Tibial artery (tissue), 4 donors: ENCODE results near the gene ACOT7.

Experiments
- DNase-seq, 2 donors: peaks; one replicate each; pipeline ENCODE4 v3.0.0-alpha.2; 2019
- H3K27ac ChIP-seq, 2 donors: fragments of 200-600 bp; sonication (generic) in 1 of 2; 1 replicate in 1 of 2; 2 replicates in 1 of 2; pipeline ENCODE4 v1.5.1; 2018 to 2019; ENCODE audit warnings: mild to moderate bottlenecking in 1 of 2
- H3K27me3 ChIP-seq, 2 donors: fragments of 200-600 bp; sonication (generic) in 1 of 2; one replicate each; pipeline versions ENCODE4 v1.5.1 to v1.6.0; 2016 to 2019
- H3K36me3 ChIP-seq, 3 donors: fragments of 200-600 bp; sonication (generic) in 2 of 3; one replicate each; pipeline ENCODE4 v1.5.1; 2016 to 2019; ENCODE audit warnings: mild to moderate bottlenecking in 2 of 3
- H3K4me1 ChIP-seq, 4 donors: fragments of 200-600 bp; sonication (generic) in 2 of 4; 1 replicate in 3 of 4; 2 replicates in 1 of 4; pipeline ENCODE4 v1.5.1; 2016 to 2019
- H3K4me3 ChIP-seq, 2 donors: fragments of 200-600 bp; sonication (generic) in 1 of 2; 1 replicate in 1 of 2; 2 replicates in 1 of 2; pipeline ENCODE4 v1.5.1; 2018 to 2019; ENCODE audit warnings: mild to moderate bottlenecking in 2 of 2
- H3K9me3 ChIP-seq, 3 donors: fragments of 200-600 bp; sonication (generic) in 1 of 3; one replicate each; pipeline ENCODE4 v1.5.1; 2016 to 2019
- CTCF ChIP-seq, 2 experiments: fragments of 200-600 bp in 1 of 2; fragments of 450-650 bp in 1 of 2; IDR thresholded peaks; one replicate each; pipeline ENCODE4 v1.5.1; 2017 to 2019; ENCODE audit warnings: antibody characterized with exemption in 2 of 2, mild to moderate bottlenecking in 1 of 2, moderate library complexity in 1 of 2
- intact Hi-C: fragments of 100-400 bp; cut with DNase I; formaldehyde crosslinking; loops from one replicate; pipeline ENCODE4 v1.15.0; 2023; ENCODE audit warnings: low total_unique reads

Gene ACOT7

GRCh38 chr1:6246497-6247467, 146.8 kb downstream of the ACOT7 start:
- Histone ChIP-seq H3K27me3 (peaks cover 15 to 96% of the 10 kb centered on the region in 2 donors), H3K4me3 (no peak overlapping the region), H3K36me3 (no peaks in the 10 kb centered on the region), H3K4me1 (peaks cover 0 to 40% (median 18%) of the 10 kb centered on the region in 4 donors), H3K9me3 (no peaks in the 10 kb centered on the region), H3K27ac (no peak overlapping the region)
- peak; percentile 64 to 86 for DNase-seq
- peak; percentile 97 to 98 for TF ChIP-seq CTCF (IDR thresholded peaks at IDR 0.05)
- intact Hi-C loops: loop anchor here (2.0 to 5.0 kb wide), 3 partner anchors 96 to 184 kb away; no protein-coding TSS in a partner anchor

- Histone ChIP-seq H3K27me3 (peaks cover 15 to 96% of the 10 kb centered on the region in 2 donors), H3K4me1 (peaks cover 0 to 42% (median 23%) of the 10 kb centered on the region in 4 donors), H3K9me3 (no peaks in the 10 kb centered on the region), H3K36me3 (no peaks in the 10 kb centered on the region), H3K27ac (no peak overlapping the region), H3K4me3 (no peak overlapping the region)
- intact Hi-C loops: loop anchor here (2.0 to 5.0 kb wide), 3 partner anchors 96 to 184 kb away; no protein-coding TSS in a partner anchor
- TF ChIP-seq CTCF (IDR thresholded peaks at IDR 0.05): no peak
- DNase-seq: no peak
Observed at GRCh38 chr1:6245869-6246496, 147.6 kb downstream of the ACOT7 start.

GRCh38 chr1:6245086-6245868, 148.3 kb downstream of the ACOT7 start:
- TF ChIP-seq CTCF (IDR thresholded peaks at IDR 0.05): peak; percentile 78 to 87
- intact Hi-C loops: loop anchor here (5.0 kb wide), 2 partner anchors 97 to 183 kb away; no protein-coding TSS in a partner anchor
- Histone ChIP-seq H3K27ac (no peak overlapping the region), H3K36me3 (no peaks in the 10 kb centered on the region), H3K27me3 (peaks cover 15 to 95% of the 10 kb centered on the region in 2 donors), H3K4me1 (peaks cover 0 to 42% (median 23%) of the 10 kb centered on the region in 4 donors), H3K4me3 (no peak overlapping the region), H3K9me3 (no peaks in the 10 kb centered on the region)
- DNase-seq: peak; percentile 60 to 80

- Histone ChIP-seq H3K36me3 (no peaks in the 10 kb centered on the region), H3K27ac (no peak overlapping the region), H3K9me3 (no peaks in the 10 kb centered on the region), H3K4me3 (no peak overlapping the region), H3K27me3 (peaks cover 15 to 94% of the 10 kb centered on the region in 2 donors), H3K4me1 (peaks cover 0 to 36% (median 23%) of the 10 kb centered on the region in 4 donors)
- intact Hi-C loops: loop anchor here (5.0 kb wide), 3 partner anchors 98 to 192 kb away; no protein-coding TSS in a partner anchor
- no peak for TF ChIP-seq CTCF (IDR thresholded peaks at IDR 0.05)
- DNase-seq: no peak
Observed at GRCh38 chr1:6244401-6245049, 149.0 kb downstream of the ACOT7 start.
